OCI-LY1 (cell line): ENCODE measurements around the gene MAPT.
"Not testable (repeated sequence)": the region's sequence is repeated elsewhere in the genome, so short reads cannot be mapped to it uniquely, and the experiment has no call there.

Experiments
- H2AFZ ChIP-seq: fragments of 200-600 bp; sonication (generic), shearing (Covaris generic); 2 replicates; pipeline ENCODE4 v1.6.0; 2014; ENCODE audit warnings: antibody characterized with exemption, mild to moderate bottlenecking, low read length
- H3F3A ChIP-seq: fragments of 200-600 bp; sonication (generic), shearing (Covaris generic); 2 replicates; pipeline ENCODE4 v1.6.0; 2014; ENCODE audit warnings: mild to moderate bottlenecking, antibody characterized with exemption, low read length, moderate library complexity; ENCODE audit not compliant: insufficient read depth
- H3K27ac ChIP-seq: fragments of 200-600 bp; sonication (generic); 2 replicates; pipeline ENCODE4 v1.5.1; 2014; ENCODE audit warnings: low read length, mixed run types, mild to moderate bottlenecking, low read depth; ENCODE audit not compliant: poor library complexity, severe bottlenecking
- H3K27me3 ChIP-seq: fragments of 200-600 bp; sonication (generic); 2 replicates; pipeline ENCODE4 v1.6.0; 2014; ENCODE audit warnings: antibody characterized with exemption, mild to moderate bottlenecking, low read length, moderate library complexity; ENCODE audit not compliant: insufficient read depth
- H3K36me3 ChIP-seq: fragments of 200-600 bp; sonication (generic); 2 replicates; pipeline ENCODE4 v1.6.1; 2014; ENCODE audit warnings: mild to moderate bottlenecking, antibody characterized with exemption, low read length, moderate library complexity, mixed read lengths; ENCODE audit not compliant: insufficient read depth
- H3K4me1 ChIP-seq: fragments of 200-600 bp; sonication (generic); 2 replicates; pipeline ENCODE4 v1.5.1; 2014; ENCODE audit warnings: mild to moderate bottlenecking, low read length, moderate library complexity; ENCODE audit not compliant: insufficient read depth, severe bottlenecking
- H3K4me2 ChIP-seq: fragments of 200-600 bp; sonication (generic), shearing (Covaris generic); 2 replicates; pipeline ENCODE4 v1.6.1; 2014; ENCODE audit warnings: low read length
- H3K4me3 ChIP-seq: fragments of 200-600 bp; sonication (generic); 2 replicates; pipeline ENCODE4 v1.5.1; 2014; ENCODE audit warnings: low read length, low read depth, mild to moderate bottlenecking, mixed read lengths; ENCODE audit not compliant: poor library complexity, severe bottlenecking
- H3K79me2 ChIP-seq: fragments of 200-600 bp; shearing (Covaris generic); 2 replicates; pipeline ENCODE4 v1.6.1; 2016; ENCODE audit warnings: mixed run types, low read length, mixed read lengths; ENCODE audit not compliant: insufficient read depth
- H3K9ac ChIP-seq: fragments of 200-600 bp; sonication (generic), shearing (Covaris generic); 2 replicates; pipeline ENCODE4 v1.6.1; 2014; ENCODE audit warnings: mild to moderate bottlenecking, low read length, mixed read lengths
- H3K9me2 ChIP-seq: fragments of 200-600 bp; sonication (generic), shearing (Covaris generic); 2 replicates; pipeline ENCODE4 v1.6.1; 2014; ENCODE audit warnings: low read depth, mild to moderate bottlenecking, low read length, mixed read lengths
- H3K9me3 ChIP-seq: fragments of 200-600 bp; shearing (Covaris generic); 2 replicates; pipeline ENCODE4 v1.6.1; 2014; ENCODE audit warnings: low read length, mixed read lengths
- H4K20me1 ChIP-seq: fragments of 200-600 bp; sonication (generic), shearing (Covaris generic); 2 replicates; pipeline ENCODE4 v1.6.0; 2016; ENCODE audit warnings: mild to moderate bottlenecking, low read length; ENCODE audit not compliant: insufficient read depth
- CTCF ChIP-seq: fragments of 200-600 bp; sonication (generic), shearing (Covaris generic); IDR thresholded peaks from 2 replicates; pipeline ENCODE4 v1.5.1; 2017; ENCODE audit warnings: mild to moderate bottlenecking, antibody characterized with exemption, low read length, moderate library complexity, mixed read lengths
- EZH2 ChIP-seq: fragments of 200-600 bp; sonication (generic), shearing (Covaris generic); IDR thresholded peaks from 2 replicates; pipeline ENCODE4 v1.8.0; 2017; ENCODE audit warnings: borderline replicate concordance, mixed run types, mild to moderate bottlenecking, antibody characterized with exemption, low read length, moderate library complexity, mixed read lengths

MAPT gene

DNA sequence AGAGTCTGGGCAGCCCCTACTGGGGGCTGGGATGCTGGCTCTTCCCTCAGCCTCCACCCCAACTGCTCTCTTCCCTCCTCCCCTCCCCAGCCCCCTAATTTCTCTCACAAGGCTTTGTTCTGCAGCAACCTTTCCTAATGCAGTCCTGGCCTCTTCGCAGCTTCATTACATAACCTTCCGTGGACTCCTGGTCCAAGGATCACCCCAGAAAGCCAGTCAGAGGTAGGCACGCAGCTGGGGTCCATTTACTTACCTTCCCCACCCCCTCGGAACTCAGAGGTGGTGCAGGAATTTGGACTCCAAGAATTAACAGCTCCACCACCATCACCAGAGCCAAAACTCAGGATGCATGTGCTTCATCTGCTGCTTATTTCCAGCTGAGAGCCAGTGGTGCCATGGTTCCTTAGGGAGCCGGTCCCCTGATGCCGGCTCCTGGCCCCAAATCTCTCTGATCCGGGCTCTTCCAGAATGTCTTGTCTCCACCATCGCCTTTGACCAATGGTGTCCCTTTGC, 40.9 kb downstream of the MAPT start:
- Histone ChIP-seq H3K4me3 (no peak overlapping the region), H3K4me1 (no peaks in the 10 kb centered on the region), H3K9me2 (no peaks in the 10 kb centered on the region), H3K9ac (no peak overlapping the region), H3K36me3 (no peaks in the 10 kb centered on the region), H3K4me2 (no peak overlapping the region), H3K79me2 (no peaks in the 10 kb centered on the region), H2AFZ (no peak overlapping the region), H4K20me1 (no peaks in the 10 kb centered on the region), H3K27me3 (peaks cover 2% of the 10 kb centered on the region), H3K9me3 (no peaks in the 10 kb centered on the region), H3K27ac (no peak overlapping the region), H3F3A (no peaks in the 10 kb centered on the region)
- TF ChIP-seq CTCF (no peak), EZH2 (no peak)

DNA sequence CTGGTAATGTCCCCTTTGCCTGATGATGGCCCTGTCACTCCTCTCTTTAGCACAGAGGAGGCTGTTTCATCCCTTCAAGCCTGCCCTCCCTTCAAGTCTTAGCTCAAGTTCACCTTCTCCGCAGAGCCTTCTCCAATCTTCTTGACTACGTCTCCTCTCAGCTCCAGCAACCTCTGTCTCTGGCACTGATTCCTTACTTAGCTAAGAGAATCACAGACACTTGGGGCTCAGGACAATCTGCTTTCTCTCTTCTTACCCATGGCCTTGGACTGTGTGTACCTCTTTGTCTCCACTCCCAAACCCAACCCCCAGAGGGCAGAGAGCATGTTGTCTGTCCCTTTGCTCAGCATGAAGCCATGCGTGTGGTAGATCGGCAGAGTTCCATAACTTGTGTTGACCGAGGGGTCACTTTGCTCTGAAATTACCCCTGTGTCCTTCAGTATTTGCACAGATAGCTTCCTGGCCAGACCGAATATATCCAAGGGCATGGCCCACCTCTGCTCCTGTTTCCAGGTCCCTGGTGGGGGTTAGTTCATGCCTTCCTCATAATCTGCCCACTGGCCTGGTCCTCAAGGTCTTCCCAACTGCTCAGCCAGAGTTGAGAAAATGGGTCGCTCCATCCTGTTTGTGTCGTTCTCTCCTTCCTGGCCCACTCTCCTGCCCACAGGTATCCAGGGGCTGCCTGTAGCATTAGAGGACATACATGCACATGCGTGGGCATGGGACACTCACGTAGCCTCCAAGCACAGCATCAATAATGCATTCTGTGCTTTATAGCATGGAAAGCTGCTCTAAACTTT, 41.6 kb downstream of the MAPT start:
- Histone ChIP-seq H3K9me2 (no peaks in the 10 kb centered on the region), H2AFZ (no peak overlapping the region), H3K9ac (no peak overlapping the region), H3K4me1 (no peaks in the 10 kb centered on the region), H3F3A (no peaks in the 10 kb centered on the region), H3K27me3 (peaks cover 6% of the 10 kb centered on the region), H3K9me3 (no peaks in the 10 kb centered on the region), H3K27ac (no peak overlapping the region), H3K4me3 (no peak overlapping the region), H3K36me3 (no peaks in the 10 kb centered on the region), H3K79me2 (no peaks in the 10 kb centered on the region), H3K4me2 (no peak overlapping the region), H4K20me1 (no peaks in the 10 kb centered on the region)
- TF ChIP-seq EZH2, result no peak
- TF ChIP-seq CTCF, result no peak

DNA sequence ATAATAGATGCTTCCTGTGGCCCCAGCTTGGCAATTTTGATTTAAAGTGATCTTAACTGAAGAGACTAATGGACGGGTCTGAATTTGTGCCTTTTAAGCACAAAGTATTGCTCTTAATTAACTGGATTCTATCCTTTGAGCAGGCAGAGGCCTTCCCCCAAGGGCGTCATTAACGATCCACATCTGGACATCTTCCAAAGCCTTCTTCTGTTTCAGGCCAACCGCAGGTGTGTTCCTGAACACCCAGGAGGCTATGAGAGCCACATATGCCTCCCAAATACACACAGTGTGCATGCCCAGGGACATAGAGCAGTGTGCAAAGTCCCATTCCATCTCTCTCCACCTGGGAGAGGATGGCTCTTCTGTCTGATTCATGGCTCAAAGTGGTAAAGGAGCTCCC, 42.3 kb downstream of the MAPT start:
- H3K4me2 ChIP-seq, result no peak overlapping the region
- no peaks in the 10 kb centered on the region for H3K4me1 ChIP-seq
- H3K36me3 ChIP-seq, result no peaks in the 10 kb centered on the region
- H3K4me3 ChIP-seq, result no peak overlapping the region
- no peak overlapping the region for H2AFZ ChIP-seq
- H3K27ac ChIP-seq, result no peak overlapping the region
- H3K9ac ChIP-seq, result no peak overlapping the region
- no peaks in the 10 kb centered on the region for H3K9me3 ChIP-seq
- no peaks in the 10 kb centered on the region for H3K9me2 ChIP-seq
- H4K20me1 ChIP-seq, result no peaks in the 10 kb centered on the region
- no peaks in the 10 kb centered on the region for H3K79me2 ChIP-seq
- peaks cover 6% of the 10 kb centered on the region for H3K27me3 ChIP-seq
- H3F3A ChIP-seq, result no peaks in the 10 kb centered on the region
- TF ChIP-seq CTCF, result no peak

DNA sequence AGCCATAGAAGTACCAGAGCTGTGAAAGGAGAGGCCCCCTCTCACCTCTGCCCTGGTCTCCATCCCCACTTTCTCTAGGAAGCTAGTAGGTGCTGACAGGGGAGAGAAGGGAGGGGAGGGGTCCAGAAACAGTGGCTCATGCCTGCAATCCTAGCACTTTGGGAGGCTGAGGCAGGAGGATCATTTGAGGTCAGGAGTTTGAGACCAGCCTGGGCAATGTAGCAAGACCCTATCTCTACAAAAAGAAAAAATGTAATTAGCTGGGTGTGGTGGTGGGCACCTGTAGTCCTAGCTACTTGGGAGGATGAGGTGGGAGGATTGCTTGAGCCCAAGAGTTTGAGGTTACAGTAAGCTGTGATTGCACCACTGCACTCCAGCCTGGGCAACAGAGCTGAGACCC, 42.8 kb downstream of the MAPT start:
- not testable (repeated sequence) for H3K27me3 ChIP-seq, H3K4me2 ChIP-seq

More for the DNA sequence above, 42.8 kb downstream of the MAPT start:
- H3K79me2 ChIP-seq, H3K36me3 ChIP-seq, H3K9me2 ChIP-seq, H4K20me1 ChIP-seq, H3K9ac ChIP-seq, H2AFZ ChIP-seq, H3K9me3 ChIP-seq, H3F3A ChIP-seq, H3K4me1 ChIP-seq, H3K4me3 ChIP-seq, H3K27ac ChIP-seq: not testable (repeated sequence)
